ENCODE results near the gene HEBP2. TPM values are rescaled to one million over a fixed set of nuclear protein-coding genes. Genes with fewer than 3 reads are reported as not detected.

Gene HEBP2
- total and polyA plus RNA-seq, 2 of the 4 experiments (the other 2 are of a cell fraction): 3.9 to 6.1 TPM

- DNase-seq: no peak
Observed at GRCh38 chr6:138441965-138442364, 37.9 kb downstream of the HEBP2 start.

More at GRCh38 chr6:138441965-138442364, 37.9 kb downstream of the HEBP2 start:
- Histone ChIP-seq H3K4me3 (ENCODE audit: insufficient read depth, low read depth, low read length) (no peak overlapping the region), H3K9me1 (ENCODE audit: insufficient read depth, low read length) (no peaks in the 10 kb centered on the region), H4K20me1 (ENCODE audit: insufficient read depth, low read length) (no peaks in the 10 kb centered on the region), H4K8ac (ENCODE audit: low read depth in 2 of 2, low read length in 2 of 2) (no peak overlapping the region), H3K14ac (replicated peaks; ENCODE audit: low read depth, low read length) (no peak overlapping the region), H3K9me3 (ENCODE audit: control insufficient read depth, insufficient read depth, low read length) (no peaks in the 10 kb centered on the region), H2AK5ac (ENCODE audit: low read depth, low read length) (no peak overlapping the region), H2BK20ac (ENCODE audit: low read depth, low read length) (no peak overlapping the region), H3K27me3 (ENCODE audit: control insufficient read depth, insufficient read depth, low read length) (no peaks in the 10 kb centered on the region), H3K79me1 (ENCODE audit: low read depth in 1 of 2, low read length in 2 of 2) (no peaks in the 10 kb centered on the region), H4K91ac (ENCODE audit: insufficient read depth, low read depth, low read length) (no peak overlapping the region), H2AK9ac (replicated peaks; ENCODE audit: low read depth, low read length, poor library complexity) (no peak overlapping the region), H3K9ac (ENCODE audit: low read depth, low read length) (no peak overlapping the region), H2BK15ac (ENCODE audit: low read depth, low read length) (no peak overlapping the region), H4K5ac (ENCODE audit: low read depth, low read length) (no peak overlapping the region), H3K27ac (ENCODE audit: insufficient read depth, low read length) (no peak overlapping the region), H3K4me1 (ENCODE audit: control insufficient read depth, insufficient read depth, low read length) (no peaks in the 10 kb centered on the region), H3K18ac (ENCODE audit: low read depth, low read length) (no peak overlapping the region), H3K23ac (ENCODE audit: low read depth, low read length) (no peak overlapping the region), H2AFZ (replicated peaks; ENCODE audit: low read length, poor library complexity) (no peak overlapping the region), H3K56ac (ENCODE audit: extremely low read depth, insufficient read depth, low read length) (no peak overlapping the region), H2BK5ac (ENCODE audit: low read depth, low read length, poor library complexity, severe bottlenecking) (no peak overlapping the region), H3K36me3 (ENCODE audit: control insufficient read depth, insufficient read depth, low read length) (peaks cover 7% of the 10 kb centered on the region; the same call in 1 of the 2 replicates), H2BK120ac (ENCODE audit: low read depth, low read length) (no peak overlapping the region), H3K4me2 (ENCODE audit: low read depth, low read length) (no peak overlapping the region), H3K4ac (ENCODE audit: low read depth, low read length) (no peak overlapping the region)
- CTCF ChIA-PET: interaction anchor here (0.9 kb wide), 1 partner anchor 29 kb away, joined by 3 read pairs; no protein-coding TSS in a partner anchor
- POLR2A ChIA-PET (ENCODE audit: unreplicated experiment): no interaction called here
- ATAC-seq (ENCODE audit: low read depth): no peak
- intact Hi-C loops (cut with micrococcal nuclease): no loop called here
- dilution Hi-C loops (cut with HindIII; ENCODE audit: low sequenced_read_pairs, unreplicated experiment): no loop called here
- WGBS, 2 experiments (ENCODE audit: extremely low coverage in 2 of 2, insufficient read length in 1 of 2): no CpG with 5 or more reads among the region's 6 CpGs
- TF ChIP-seq ELK1 (IDR thresholded peaks at IDR 0.05; ENCODE audit: borderline replicate concordance, low read depth, low read length): no peak
- in situ Hi-C loops (cut with MboI; ENCODE audit: low sequenced_read_pairs): no loop called here
- BruUV-seq (replicated peaks): no TSS peak
